ENCODE results near the gene ANKFN1. TPM values are rescaled to one million over a fixed set of nuclear protein-coding genes. Genes with fewer than 3 reads are reported as not detected.
A peak's percentile ranks its signal among the peaks of the same experiment; 100 is the strongest.

ANKFN1 gene
- total RNA-seq, 1 donor from 2014 or later: not detected

DNA sequence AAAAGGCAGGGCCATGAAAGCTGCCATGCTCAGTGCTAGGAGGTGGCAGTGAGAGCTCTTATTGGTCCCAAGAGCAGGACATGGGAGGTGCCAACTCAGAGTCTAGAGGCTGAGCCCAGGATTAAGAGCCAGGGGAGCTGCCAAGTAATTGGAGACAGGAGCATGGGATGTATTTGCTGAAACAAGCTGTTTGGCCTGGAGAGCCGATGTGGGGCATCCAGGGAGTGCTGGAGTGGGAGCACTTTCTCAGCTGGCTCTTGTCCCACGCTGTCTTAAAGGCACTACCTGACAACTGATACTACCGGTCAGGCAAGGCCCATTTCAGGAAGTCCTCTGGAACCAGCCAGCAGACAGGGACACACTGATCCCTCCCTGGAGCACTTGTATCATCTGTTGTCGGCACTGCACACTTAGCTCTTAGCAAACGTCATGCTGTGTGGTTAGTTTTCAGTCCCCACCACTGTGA is 19.3 kb downstream of the ANKFN1 start:
- ATAC-seq (peak; percentile 91), DNase-seq (peak; percentile 42)
- intact Hi-C loops (cut with micrococcal nuclease): no loop called here

DNA sequence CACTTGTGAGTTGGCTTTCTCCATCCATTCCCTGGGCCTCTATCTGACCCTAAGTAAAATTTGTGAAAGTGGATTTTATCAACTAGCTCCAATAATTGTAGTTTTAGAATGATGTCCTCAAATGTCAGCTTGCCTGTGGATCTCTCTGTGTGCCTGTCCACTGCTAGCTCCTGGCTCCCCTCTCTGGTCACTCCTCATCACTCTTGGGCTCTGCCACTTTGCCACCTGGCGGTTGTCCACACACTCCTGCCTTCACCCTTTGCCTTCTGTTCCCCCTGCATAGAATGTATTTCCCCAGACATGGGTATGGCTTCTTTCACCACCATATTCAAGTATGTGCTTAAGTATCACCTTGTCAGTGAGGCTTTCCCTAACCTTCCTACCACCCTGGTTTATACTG is 19.8 kb downstream of the ANKFN1 start:
- peak; percentile 55 for ATAC-seq
- intact Hi-C loops (cut with micrococcal nuclease): no loop called here
- peak; percentile 28 for DNase-seq

DNA sequence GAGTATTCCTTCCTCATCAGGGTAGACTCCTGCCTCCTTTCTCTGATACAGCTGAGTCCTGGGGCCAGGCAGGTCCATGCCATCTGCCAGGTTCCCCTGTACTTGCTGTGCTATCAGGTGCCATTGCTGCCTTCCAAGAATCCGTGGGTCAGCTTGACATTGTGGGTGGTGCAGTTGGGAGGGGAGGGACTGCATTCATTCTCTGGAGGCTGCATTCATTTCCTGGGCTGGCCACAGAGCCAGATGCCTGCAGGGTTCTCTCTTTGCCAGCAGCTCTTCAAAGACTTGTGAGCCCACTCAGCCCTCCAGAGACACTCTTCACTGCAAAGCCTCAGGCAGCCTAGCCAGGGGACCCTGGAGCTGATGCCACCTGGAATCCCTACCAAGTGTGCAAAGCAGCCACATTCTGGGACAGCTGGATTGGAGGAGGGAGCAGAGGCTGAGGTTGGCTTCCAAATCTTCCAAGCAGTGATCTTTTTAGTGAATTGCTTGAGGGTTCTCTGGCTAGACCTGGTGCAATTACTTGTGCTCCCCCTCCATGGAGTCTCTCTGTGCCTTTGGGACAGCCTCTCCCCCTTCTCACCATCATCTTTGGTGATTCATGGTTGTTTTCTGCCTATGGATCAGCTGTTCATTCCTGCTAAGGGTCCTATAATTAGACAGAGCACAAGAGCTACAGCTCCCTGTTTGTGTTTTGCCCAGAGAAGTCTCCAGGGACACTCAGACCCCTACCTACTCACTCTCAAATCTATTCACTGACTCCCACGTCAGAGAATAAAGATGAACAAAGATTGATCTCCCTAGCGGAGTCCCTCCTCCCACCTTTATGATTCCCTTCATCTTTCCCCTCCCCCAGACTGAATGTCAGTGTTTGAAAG is 20.9 kb downstream of the ANKFN1 start:
- ATAC-seq (peak; percentile 77), DNase-seq (peak; percentile 29)
- intact Hi-C loops (cut with micrococcal nuclease): no loop called here

DNA sequence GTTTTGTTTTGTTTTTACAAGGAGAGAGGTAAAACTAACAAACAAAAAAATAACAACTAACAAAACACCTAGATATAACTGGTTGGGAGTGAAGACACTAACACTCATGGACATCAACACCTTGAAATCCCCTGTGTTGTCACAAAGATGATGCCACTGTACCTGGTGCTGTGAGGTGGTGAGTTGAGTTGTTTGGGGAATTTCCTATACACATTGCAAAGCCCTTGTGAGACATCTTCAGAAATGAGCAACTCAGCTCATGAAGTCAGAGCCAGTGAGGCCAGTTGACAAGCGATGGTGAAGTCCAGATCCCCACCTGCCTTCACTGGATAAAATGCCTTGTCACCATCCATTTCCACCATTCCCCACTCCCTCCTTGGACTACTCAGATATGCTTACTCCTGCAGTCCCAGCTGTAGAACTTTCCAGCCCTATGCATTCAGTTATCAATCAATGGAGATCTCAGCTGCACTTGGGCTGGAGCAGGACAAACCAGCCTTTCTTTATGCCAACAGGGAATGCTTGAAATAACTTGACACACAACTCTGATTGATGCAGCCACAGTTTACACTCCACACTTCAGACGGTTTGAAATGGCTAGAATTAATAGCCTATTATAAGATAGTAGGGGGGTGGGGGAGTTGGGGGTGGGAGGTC is 22.2 kb downstream of the ANKFN1 start:
- ATAC-seq (no peak), DNase-seq (no peak)
- intact Hi-C loops (cut with micrococcal nuclease): no loop called here

DNA sequence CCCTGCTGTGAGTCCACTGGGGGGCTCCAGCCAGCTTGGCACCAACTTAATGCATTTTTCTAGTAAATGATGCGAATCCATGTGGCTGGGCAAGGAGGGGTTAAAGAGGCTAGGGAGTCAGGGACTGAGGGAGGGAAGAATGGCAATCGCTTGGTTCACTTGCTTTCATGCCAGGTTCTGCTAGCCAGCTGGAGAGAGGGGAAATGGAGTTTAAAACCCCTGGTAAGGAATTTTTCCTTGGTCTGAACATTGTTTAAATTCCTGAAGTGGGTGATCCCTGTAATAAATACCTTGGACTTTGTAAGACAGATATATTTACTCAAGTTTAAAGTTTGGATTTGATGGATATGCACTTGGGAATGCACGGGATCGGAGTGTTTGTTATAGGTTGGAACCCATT is 22.8 kb downstream of the ANKFN1 start:
- ATAC-seq: no peak
- intact Hi-C loops (cut with micrococcal nuclease): no loop called here

DNA sequence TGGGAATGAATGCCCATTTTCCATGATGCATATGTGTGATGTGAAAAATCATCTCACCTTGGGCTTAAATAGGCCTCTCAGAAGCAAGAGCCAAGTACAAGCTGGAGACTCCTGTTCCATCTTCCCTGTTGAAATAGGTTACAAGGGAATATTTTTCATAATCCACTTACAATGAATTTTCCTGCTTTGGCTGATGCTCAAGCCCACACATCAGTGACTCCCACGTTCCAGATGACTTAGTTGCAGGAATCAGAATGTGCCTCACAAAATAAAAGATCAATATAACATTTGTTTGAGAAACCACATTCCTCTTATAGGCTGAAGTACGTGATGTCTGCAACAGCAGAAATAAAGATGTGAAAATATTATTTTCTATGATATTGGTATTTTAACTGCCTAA is 24.1 kb downstream of the ANKFN1 start:
- intact Hi-C loops (cut with micrococcal nuclease): no loop called here
- ATAC-seq (no peak), DNase-seq (no peak)

More for the DNA sequence above, 22.8 kb downstream of the ANKFN1 start:
- no peak for DNase-seq

DNA sequence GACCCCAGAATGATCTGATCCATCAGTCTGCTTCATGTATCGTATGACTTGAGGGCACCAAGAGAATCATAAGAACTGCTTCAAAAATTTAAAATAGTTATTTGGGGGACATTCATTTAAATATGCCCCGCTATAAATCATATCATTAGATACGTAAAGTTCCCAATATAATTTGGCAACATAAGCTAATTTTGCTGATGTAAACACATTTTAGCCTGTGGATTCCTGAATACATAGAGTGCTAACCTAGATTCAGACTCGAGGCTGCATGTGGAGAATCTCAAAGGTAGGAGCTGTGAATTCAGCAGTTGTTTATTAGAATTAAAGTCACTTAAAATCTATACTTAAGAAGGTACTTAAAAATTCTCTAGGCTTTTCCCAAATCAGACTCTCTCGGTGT is 24.9 kb downstream of the ANKFN1 start:
- intact Hi-C loops (cut with micrococcal nuclease): no loop called here
- ATAC-seq (no peak), DNase-seq (no peak)

DNA sequence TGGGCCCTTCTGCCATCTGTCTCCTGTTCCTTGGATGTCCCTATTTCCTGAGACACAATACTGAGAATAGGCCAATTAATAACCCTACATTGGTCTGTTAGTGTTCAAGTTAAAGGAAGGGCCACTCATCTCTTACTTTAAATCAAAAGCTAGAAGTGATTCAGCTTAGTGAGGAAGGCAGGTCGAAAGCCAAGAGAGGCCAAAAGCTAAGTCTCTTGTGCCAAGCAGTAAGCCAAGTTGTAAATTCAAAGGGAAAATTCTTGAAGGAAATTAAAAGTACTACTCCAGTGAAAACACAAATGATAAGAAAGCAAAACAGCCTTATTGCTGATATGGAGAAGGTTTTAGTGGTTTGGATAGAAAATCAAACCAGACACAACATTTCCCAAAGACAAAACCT is 28.8 kb downstream of the ANKFN1 start:
- intact Hi-C loops (cut with micrococcal nuclease): no loop called here
- ATAC-seq (no peak), DNase-seq (no peak)

DNA sequence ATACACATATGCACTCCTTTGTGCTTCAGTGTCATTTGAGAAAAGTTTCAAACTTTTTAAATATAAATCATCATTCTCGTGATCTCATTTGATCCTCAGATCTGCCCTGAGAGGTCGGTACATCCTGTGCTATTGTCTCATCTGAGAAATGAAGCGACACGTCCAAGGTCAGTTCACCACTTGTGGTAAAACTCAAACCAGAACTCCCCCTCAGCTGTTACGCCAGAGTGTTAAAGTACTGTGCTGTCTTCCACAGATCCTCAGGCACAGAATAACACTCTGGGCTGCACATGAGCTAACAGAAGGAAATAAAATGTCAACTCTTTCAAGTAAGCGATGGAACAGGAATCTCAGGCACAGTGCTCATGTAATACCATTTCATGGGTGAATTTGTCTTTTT is 31.4 kb downstream of the ANKFN1 start:
- DNase-seq (no peak), ATAC-seq (no peak)
- intact Hi-C loops (cut with micrococcal nuclease): no loop called here

DNA sequence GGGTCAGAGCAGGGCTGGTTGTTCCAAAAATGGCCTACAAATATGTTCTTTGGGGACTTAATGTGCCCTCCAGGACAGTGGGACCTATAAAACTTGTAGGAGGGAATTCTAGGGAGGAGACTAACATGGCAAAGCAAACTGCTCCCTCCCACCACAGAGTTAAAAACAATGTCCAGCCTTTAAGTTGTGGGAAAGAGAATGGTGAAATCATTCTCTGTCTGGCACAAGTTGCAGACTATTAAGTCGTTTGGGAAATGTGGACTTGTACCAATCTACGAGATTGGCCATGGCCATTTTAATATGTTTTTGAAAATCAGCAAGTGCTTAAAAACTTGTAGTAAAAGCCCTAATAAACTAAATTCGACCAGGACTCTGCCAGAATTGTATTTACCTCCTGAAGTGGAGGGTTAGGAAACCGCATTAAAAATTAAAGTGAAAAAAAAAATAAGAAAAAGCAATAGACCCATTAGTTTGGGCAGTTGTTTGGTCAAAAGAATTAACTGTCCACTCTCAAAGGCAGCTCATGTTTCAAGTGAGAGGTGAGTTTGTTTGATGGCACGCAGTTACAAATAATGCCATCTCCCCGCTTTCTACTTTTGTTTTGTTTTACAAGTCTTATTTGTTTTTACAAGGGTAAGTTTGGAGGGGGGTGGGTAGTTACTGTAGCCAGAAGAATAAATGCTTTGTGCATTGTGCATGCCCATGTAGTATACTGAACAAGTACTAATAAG is 32.4 kb downstream of the ANKFN1 start:
- ATAC-seq (no peak), DNase-seq (no peak)
- intact Hi-C loops (cut with micrococcal nuclease): no loop called here

DNA sequence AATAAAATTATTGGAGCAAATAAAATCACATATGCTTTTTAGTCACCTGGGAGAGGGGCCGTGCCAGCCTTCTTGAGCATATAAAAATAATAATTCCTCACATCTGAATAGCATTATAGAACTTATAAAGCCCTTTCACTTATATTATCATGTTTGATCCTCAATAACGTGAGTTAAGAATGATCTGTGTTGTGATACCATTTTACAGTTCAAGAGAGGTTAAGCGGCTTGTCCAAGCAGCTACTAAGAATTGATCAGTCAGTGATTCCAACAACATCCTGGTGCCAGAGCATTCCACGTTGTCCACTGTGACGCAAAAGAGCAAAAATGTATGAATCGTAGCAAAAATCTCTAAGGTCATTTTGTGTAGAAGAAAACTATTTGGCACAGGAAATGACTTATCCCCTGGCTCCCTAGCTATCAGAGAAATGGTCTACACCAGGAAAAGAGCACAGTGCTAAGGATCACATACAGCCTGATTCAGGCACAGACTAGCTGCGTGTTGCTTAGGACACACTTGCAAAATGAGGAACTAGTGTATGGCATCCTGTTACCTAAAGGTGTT is 33.0 kb downstream of the ANKFN1 start:
- DNase-seq (no peak), ATAC-seq (no peak)
- intact Hi-C loops (cut with micrococcal nuclease): no loop called here

DNA sequence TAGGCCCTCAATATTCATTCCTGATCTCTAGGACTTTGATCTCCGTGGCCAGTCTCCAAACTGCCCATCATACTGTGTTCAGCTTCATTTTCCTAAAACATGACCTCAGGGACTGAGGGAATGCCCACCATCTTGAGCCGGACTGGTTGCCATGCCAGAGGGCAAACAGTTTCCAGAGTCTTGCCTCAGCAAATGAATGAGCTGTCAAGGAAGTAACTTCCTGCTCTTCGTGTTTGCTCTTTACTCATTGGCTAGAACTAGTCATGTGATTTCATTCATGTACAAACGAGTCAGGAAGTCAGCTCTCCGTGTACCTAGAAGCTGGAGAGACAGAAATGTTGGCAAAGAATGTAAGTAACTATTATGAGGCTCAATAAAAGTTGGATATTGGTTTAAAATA is 50.2 kb downstream of the ANKFN1 start:
- no peak for ATAC-seq
- DNase-seq: no peak
- intact Hi-C loops (cut with micrococcal nuclease): no loop called here

DNA sequence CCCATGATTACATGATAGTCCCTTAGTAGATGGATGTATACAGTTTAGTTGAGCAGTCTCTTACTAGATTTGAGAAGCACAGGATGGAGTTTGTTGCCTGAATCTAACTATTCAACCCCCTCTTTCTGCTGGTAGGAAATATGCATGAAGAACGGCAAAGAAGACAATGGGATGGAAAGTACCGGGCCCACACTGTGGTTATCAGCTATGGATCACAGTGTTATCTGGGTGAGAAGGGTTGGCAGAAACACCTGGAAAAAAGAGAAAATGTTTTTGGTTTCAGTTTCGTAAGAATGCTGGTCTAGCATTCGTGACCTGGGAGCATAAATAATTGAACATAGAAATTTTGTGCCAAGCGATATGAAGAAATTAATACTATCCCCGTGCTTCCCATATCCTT is 53.1 kb downstream of the ANKFN1 start:
- ATAC-seq (no peak), DNase-seq (no peak)
- intact Hi-C loops (cut with micrococcal nuclease): no loop called here

DNA sequence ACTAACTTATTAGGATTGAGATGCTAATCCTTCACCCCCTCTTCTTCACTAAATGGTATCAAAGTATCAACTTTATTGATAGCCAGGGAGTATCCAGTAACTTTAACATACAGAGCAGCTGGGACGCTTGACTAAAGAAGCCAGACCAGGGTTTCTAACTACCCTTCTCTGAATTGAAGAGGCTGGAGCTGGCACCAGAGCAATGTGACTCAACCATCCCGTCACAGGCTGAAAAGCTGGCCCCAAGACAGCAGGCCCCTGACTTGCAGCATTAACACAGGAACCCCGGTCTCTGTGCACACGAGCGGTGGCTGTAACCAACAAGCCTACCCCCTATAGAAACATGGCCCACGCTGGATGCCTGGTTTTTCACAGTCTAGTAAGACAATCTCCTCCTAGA is 59.8 kb downstream of the ANKFN1 start:
- ATAC-seq (no peak), DNase-seq (no peak)
- intact Hi-C loops (cut with micrococcal nuclease): no loop called here

DNA sequence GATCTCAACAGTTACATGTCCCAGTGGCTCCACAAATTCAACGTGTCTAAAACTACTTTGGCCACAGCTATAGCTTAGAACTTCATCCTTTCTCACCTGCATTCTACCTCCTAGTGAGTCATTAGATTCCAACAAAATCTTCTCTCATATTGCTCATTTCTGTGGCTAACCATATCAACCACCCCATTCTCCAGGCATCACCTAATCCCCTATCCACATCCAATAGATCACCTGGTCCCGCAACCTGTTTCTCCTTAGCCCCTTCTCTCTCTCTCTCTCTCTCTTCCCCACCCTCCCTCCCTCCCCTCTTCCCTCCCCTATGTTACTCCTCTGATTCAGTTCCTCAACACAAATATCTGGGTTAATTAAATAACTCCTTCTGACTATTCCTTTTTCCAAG is 64.6 kb downstream of the ANKFN1 start:
- ATAC-seq (no peak), DNase-seq (no peak)
- intact Hi-C loops (cut with micrococcal nuclease): no loop called here

DNA sequence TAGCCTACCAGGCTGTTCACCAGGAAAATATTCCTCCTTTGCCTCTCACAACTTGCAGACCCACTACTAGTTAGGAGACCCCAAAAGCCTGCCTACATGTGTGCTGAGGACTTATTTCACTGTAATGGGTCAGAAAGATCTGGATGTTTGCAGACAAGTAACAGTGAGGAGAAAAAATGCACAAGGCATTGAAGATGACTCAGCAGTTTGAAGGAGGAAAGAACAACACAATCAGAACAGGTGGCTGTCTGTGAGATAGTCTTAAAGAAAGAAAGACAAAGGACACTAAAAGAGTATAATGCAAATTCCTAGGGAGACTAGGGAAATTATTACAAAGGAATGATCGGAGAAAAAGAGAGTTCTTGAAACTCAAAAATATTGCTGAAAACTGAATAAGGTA is 69.0 kb downstream of the ANKFN1 start:
- ATAC-seq (no peak), DNase-seq (no peak)
- intact Hi-C loops (cut with micrococcal nuclease): no loop called here

DNA sequence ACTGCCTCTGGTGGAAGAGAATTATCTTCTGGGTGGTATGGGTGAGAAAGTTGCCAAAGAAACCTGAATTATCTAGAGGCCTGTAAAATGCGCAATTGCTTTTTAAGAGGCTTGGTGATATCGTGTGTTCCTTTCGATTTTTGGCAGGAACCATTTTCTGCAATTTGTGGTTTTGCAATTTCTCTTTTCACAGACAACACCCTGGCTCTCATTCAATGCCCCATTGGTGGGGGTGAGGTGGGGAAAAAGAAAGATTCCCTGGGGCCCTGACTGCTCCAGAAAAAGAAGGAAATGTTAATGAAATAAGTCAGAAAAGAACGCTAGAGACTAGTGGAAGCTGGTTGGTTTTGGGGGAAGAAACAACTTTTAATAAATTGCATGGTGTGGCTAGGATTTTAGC is 77.4 kb downstream of the ANKFN1 start:
- peak; percentile 51 for ATAC-seq
- intact Hi-C loops (cut with micrococcal nuclease): loop anchor here (10.0 kb wide), 1 partner anchor 86 kb away; no protein-coding TSS in a partner anchor
- no peak for DNase-seq

DNA sequence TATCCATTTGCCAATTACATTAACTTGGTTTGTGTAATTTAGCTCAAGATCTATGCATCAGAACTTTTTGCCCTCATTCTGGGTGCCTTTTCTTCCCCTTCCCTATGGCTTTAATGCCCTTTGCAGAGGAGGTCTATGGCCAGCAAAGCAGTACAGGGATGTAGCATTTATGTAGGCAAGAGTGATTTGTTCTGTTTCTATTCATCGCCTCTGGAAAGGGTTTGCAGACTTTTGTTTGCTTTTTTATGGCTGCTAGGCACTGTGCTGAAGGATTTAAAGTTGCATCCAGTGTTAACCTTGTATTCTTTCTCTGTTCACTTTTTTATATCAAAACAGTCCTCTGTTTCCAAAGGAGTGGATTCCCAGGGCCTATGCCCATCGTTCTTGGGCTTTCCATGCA is 78.0 kb downstream of the ANKFN1 start:
- no peak for DNase-seq
- intact Hi-C loops (cut with micrococcal nuclease): loop anchor here (10.0 kb wide), 1 partner anchor 86 kb away; no protein-coding TSS in a partner anchor
- ATAC-seq: no peak

DNA sequence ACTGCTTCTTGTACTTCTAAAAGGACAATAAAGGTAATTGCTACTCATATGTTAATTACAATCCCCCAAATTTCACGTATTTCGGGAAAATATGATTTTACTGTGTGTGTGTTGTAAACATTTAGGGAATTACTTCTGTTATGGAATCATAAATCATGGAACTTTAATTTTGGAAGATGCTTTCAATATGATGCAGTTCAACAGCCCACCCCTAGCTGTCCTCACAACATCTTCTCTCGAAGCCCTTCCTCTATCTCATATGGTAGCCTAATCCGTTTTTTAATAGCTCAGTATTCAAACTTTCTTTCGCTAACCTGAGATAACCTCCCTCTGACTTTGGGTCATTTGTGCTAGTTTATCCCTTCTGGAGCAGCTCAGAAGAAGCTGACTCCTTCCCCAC is 78.4 kb downstream of the ANKFN1 start:
- DNase-seq (no peak), ATAC-seq (no peak)
- intact Hi-C loops (cut with micrococcal nuclease): loop anchor here (10.0 kb wide), 1 partner anchor 87 kb away; no protein-coding TSS in a partner anchor

Measured in left ventricle myocardium superior (tissue), 1 donor.